Body of pancreas (tissue), 4 donors: ENCODE data around the gene RAB30.

Experiments
- POLR2A ChIP-seq, 3 donors: fragments of 450-650 bp; IDR thresholded peaks; one replicate each; pipeline ENCODE4 v1.6.1; 2016; ENCODE audit warnings: antibody characterized with exemption in 3 of 3, mild to moderate bottlenecking in 2 of 3
- TF ChIP-seq, protein P1 (sequence below), 7 experiments: fragments of 450-650 bp in 4 of 7; fragments of 200-600 bp in 3 of 7; sonication (generic) in 3 of 7; IDR thresholded peaks; one replicate each; pipeline ENCODE4 v1.5.1; 2016 to 2019; ENCODE audit warnings: antibody characterized with exemption in 7 of 7

DNA sequence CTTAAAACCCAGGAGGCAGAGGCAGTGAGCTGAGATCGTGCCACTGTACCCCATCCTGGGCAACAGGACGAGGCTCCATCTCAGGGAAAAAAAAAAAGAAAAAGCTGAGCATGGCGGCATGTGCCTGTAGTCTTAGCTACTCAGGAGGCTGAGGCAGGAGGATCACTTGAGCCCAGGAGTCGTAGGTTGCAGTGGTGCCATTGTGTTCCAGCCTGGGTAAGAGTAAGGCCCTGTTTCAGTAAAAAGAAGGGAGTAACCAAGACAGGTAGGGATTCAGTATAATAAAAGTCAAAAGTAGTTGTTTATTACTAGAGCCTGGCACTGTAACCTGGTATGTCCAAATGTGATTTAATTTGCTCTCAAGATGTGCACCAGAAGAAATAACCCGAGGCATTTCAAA is 8.1 kb upstream of the RAB30 start:
- no peak for TF ChIP-seq POLR2A (IDR thresholded peaks at IDR 0.05)
- TF ChIP-seq, protein P1, sequence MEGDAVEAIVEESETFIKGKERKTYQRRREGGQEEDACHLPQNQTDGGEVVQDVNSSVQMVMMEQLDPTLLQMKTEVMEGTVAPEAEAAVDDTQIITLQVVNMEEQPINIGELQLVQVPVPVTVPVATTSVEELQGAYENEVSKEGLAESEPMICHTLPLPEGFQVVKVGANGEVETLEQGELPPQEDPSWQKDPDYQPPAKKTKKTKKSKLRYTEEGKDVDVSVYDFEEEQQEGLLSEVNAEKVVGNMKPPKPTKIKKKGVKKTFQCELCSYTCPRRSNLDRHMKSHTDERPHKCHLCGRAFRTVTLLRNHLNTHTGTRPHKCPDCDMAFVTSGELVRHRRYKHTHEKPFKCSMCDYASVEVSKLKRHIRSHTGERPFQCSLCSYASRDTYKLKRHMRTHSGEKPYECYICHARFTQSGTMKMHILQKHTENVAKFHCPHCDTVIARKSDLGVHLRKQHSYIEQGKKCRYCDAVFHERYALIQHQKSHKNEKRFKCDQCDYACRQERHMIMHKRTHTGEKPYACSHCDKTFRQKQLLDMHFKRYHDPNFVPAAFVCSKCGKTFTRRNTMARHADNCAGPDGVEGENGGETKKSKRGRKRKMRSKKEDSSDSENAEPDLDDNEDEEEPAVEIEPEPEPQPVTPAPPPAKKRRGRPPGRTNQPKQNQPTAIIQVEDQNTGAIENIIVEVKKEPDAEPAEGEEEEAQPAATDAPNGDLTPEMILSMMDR (IDR thresholded peaks at IDR 0.05), result no peak
